ENCODE results near the gene KIRREL3. TPM values are rescaled to one million over a fixed set of nuclear protein-coding genes. Genes with fewer than 3 reads are reported as not detected.

The KIRREL3 gene
- polyA plus RNA-seq, 2 of the 4 experiments (the other 2 are of a cell fraction) = 3.0 to 11.0 TPM

- H3K9me3 ChIP-seq = no peaks in the 10 kb centered on the region
- no peak for FAIRE-seq
- DNase-seq (ENCODE audit: low read depth in 1 of 2, low spot score in 1 of 2) = no peak
- H3K4me1 ChIP-seq = peaks cover 11% of the 10 kb centered on the region; the same call in 2 of the 3 replicates
- H3K4me2 ChIP-seq = no peak overlapping the region
- WGBS (ENCODE audit: missing lambda C conversion rate) = 80% methylated on average over 5 of the region's 5 CpGs
- CTCF ChIA-PET = interaction anchor here (1.0 to 1.1 kb wide), 2 partner anchors 12 to 93 kb away, joined by 3 to 4 read pairs; no protein-coding TSS in a partner anchor
- ATAC-seq = no peak; a peak in 1 of 6 replicates
- POLR2A ChIA-PET = no interaction called here
- H3K4me3 ChIP-seq = no peak overlapping the region
- no peak overlapping the region for H3K27ac ChIP-seq
- no peak for TF ChIP-seq FOXS1 (CRISPR knock-in tag; IDR thresholded peaks at IDR 0.05)
- no peak for TF ChIP-seq REST (IDR thresholded peaks at IDR 0.05)
- no peak for TF ChIP-seq POLR2A (IDR thresholded peaks at IDR 0.05; ENCODE audit: low read length)
- no peak for TF ChIP-seq ZSCAN20 (CRISPR knock-in tag; IDR thresholded peaks at IDR 0.05)
- no peak for TF ChIP-seq E2F6 (IDR thresholded peaks at IDR 0.05; ENCODE audit: borderline replicate concordance, low read depth)
- no peak for TF ChIP-seq CEBPB (IDR thresholded peaks at IDR 0.05)
- TF ChIP-seq GATA3 (IDR thresholded peaks at IDR 0.05; ENCODE audit: borderline replicate concordance) = no peak
- no peak for TF ChIP-seq TFCP2L1 (CRISPR knock-in tag; IDR thresholded peaks at IDR 0.05)
- no peak for TF ChIP-seq CBX2 (IDR thresholded peaks at IDR 0.05; ENCODE audit: borderline replicate concordance, low read depth)
- TF ChIP-seq RCOR1 (IDR thresholded peaks at IDR 0.05; ENCODE audit: low read depth, low read length) = no peak
- no peak for TF ChIP-seq PHF8 (IDR thresholded peaks at IDR 0.05; ENCODE audit: borderline replicate concordance, low read depth)
- no peak for TF ChIP-seq CBX8 (IDR thresholded peaks at IDR 0.05)
- no peak for TF ChIP-seq HES2 (IDR thresholded peaks at IDR 0.05)
- no peak for TF ChIP-seq RNF2 (IDR thresholded peaks at IDR 0.05; ENCODE audit: borderline replicate concordance, low read depth)
- TF ChIP-seq ZC3H11A (IDR thresholded peaks at IDR 0.05) = no peak
- no peak for TF ChIP-seq KDM1A (IDR thresholded peaks at IDR 0.05; ENCODE audit: low read depth)
- no peak for TF ChIP-seq BHLHE40 (IDR thresholded peaks at IDR 0.05; ENCODE audit: low read depth, low read length)
- no peak for TF ChIP-seq MAX (IDR thresholded peaks at IDR 0.05)
- TF ChIP-seq RAD21 (conservative IDR thresholded peaks at IDR 0.05 in 1 of 2, IDR thresholded peaks at IDR 0.05 in 1 of 2) = no peak
Measured at GRCh38 chr11:126404367-126404766, 596.2 kb downstream of the KIRREL3 start.

GRCh38 chr11:126403658-126404057 lies 596.9 kb downstream of the KIRREL3 start:
- FAIRE-seq (no peak), ATAC-seq (no peak), DNase-seq (ENCODE audit: low read depth in 1 of 2, low spot score in 1 of 2) (no peak)
- Histone ChIP-seq H3K27ac (no peak overlapping the region), H3K4me2 (no peak overlapping the region), H3K9me3 (no peaks in the 10 kb centered on the region), H3K4me1 (peaks cover 11% of the 10 kb centered on the region; the same call in 2 of the 3 replicates), H3K4me3 (no peak overlapping the region)
- ChIA-PET CTCF (interaction anchor here (1.0 to 1.4 kb wide), 3 partner anchors 9 to 93 kb away, joined by 3 to 4 read pairs (median 3); no protein-coding TSS in a partner anchor), POLR2A (no interaction called here)
- WGBS (ENCODE audit: missing lambda C conversion rate) = 92% methylated on average over 8 of the region's 8 CpGs
- TF ChIP-seq MYC (IDR thresholded peaks at IDR 0.05; ENCODE audit: borderline replicate concordance, low read length) (no peak), KDM1A (IDR thresholded peaks at IDR 0.05; ENCODE audit: low read depth) (no peak), ZC3H11A (IDR thresholded peaks at IDR 0.05) (no peak), JUN (IDR thresholded peaks at IDR 0.05) (no peak), HOXB5 (CRISPR knock-in tag; IDR thresholded peaks at IDR 0.05) (no peak), PHF8 (IDR thresholded peaks at IDR 0.05; ENCODE audit: borderline replicate concordance, low read depth) (no peak), EHMT2 (IDR thresholded peaks at IDR 0.05; ENCODE audit: low read depth) (no peak), TFCP2L1 (CRISPR knock-in tag; IDR thresholded peaks at IDR 0.05) (no peak), CBX2 (IDR thresholded peaks at IDR 0.05; ENCODE audit: borderline replicate concordance, low read depth) (no peak)

All from A549 (cell line).